NB4 (cell line): ENCODE results near the gene PELI2.

Experiments used
- DNase-seq: peaks from one replicate; pipeline ENCODE4 v3.0.0; 2010; ENCODE audit warnings: low read depth
- H3K4me3 ChIP-seq: one replicate; pipeline ENCODE4 v1.5.1; 2011; ENCODE audit warnings: mild to moderate bottlenecking, low read depth, low read length, moderate library complexity
- CTCF ChIP-seq: IDR thresholded peaks from one replicate; pipeline ENCODE4 v1.5.1; 2012; ENCODE audit warnings: low read depth, low read length
- MAX ChIP-seq: IDR thresholded peaks from 2 replicates; pipeline ENCODE4 v1.6.1; 2011; ENCODE audit warnings: low read depth, low read length
- MYC ChIP-seq: IDR thresholded peaks from 2 replicates; pipeline ENCODE4 v1.6.1; 2011; ENCODE audit warnings: low read depth, low read length
- POLR2A ChIP-seq: IDR thresholded peaks from 2 replicates; pipeline ENCODE4 v1.6.1; 2011; ENCODE audit warnings: mild to moderate bottlenecking; ENCODE audit not compliant: insufficient read length; ENCODE audit errors: extremely low read depth

Gene PELI2

GRCh38 chr14:56338674-56339073 lies 220.5 kb downstream of the PELI2 start:
- TF ChIP-seq MAX (no peak), CTCF (no peak), MYC (no peak), POLR2A (no peak)
- DNase-seq, result no peak

GRCh38 chr14:56339855-56340701 lies 221.9 kb downstream of the PELI2 start:
- H3K4me3 ChIP-seq, result no peak overlapping the region
- peak; percentile 62 for TF ChIP-seq MAX
- TF ChIP-seq MYC, result peak; percentile 61; the same call in 1 of the 2 replicates
- TF ChIP-seq CTCF, result peak; percentile 86
- TF ChIP-seq POLR2A, result no peak

More at GRCh38 chr14:56338674-56339073, 220.5 kb downstream of the PELI2 start:
- H3K4me3 ChIP-seq, result no peak overlapping the region

GRCh38 chr14:56340932-56341331 lies 222.7 kb downstream of the PELI2 start:
- no peak for DNase-seq
- TF ChIP-seq MYC (no peak), CTCF (no peak), MAX (no peak), POLR2A (no peak)
- H3K4me3 ChIP-seq, result no peak overlapping the region

More at GRCh38 chr14:56339855-56340701, 221.9 kb downstream of the PELI2 start:
- peak; percentile 90 for DNase-seq

GRCh38 chr14:56341766-56342493 lies 223.7 kb downstream of the PELI2 start:
- no peak for DNase-seq
- no peak overlapping the region for H3K4me3 ChIP-seq
- no peak for TF ChIP-seq MAX

- H3K4me3 ChIP-seq, result no peak overlapping the region
- TF ChIP-seq CTCF, result no peak
- TF ChIP-seq MAX, result no peak
- no peak for TF ChIP-seq MYC
- no peak for TF ChIP-seq POLR2A
- DNase-seq, result no peak
Measured at GRCh38 chr14:56342494-56342942, 224.3 kb downstream of the PELI2 start.

- DNase-seq, result no peak
- H3K4me3 ChIP-seq, result no peak overlapping the region
- TF ChIP-seq CTCF (no peak), MAX (no peak), POLR2A (no peak), MYC (no peak)
Measured at GRCh38 chr14:56349960-56350359, 231.7 kb downstream of the PELI2 start.
